HL-60 (cell line): ENCODE measurements around the gene ELFN2.

Experiments
- DNase-seq, 2 experiments: peaks; one replicate each; pipeline ENCODE4 v3.0.0-alpha.2; 2010 to 2020; ENCODE audit warnings: low read depth in 1 of 2, low spot score in 1 of 2
- H3K27ac ChIP-seq: fragments of 250-450 bp; sonication (Bioruptor Pico); replicated peaks from 2 replicates; pipeline ENCODE4 v1.5.1; 2020; ENCODE audit warnings: mild to moderate bottlenecking, moderate library complexity
- H3K27me3 ChIP-seq: fragments of 250-450 bp; sonication (Bioruptor Pico); 2 replicates; pipeline ENCODE4 v1.5.1; 2021; ENCODE audit warnings: mild to moderate bottlenecking, moderate library complexity; ENCODE audit not compliant: insufficient read depth, poor library complexity, severe bottlenecking
- H3K4me3 ChIP-seq: replicated peaks from 2 replicates; pipeline ENCODE4 v1.5.1; 2011; ENCODE audit warnings: mild to moderate bottlenecking, control low read depth, low read length; ENCODE audit not compliant: insufficient read depth
- CTCF ChIP-seq: IDR thresholded peaks from one replicate; pipeline ENCODE4 v1.5.1; 2011; ENCODE audit warnings: low read length, control low read depth, inconsistent platforms; ENCODE audit not compliant: insufficient read depth
- GABPA ChIP-seq: IDR thresholded peaks from 2 replicates; pipeline ENCODE4 v1.6.1; 2012; ENCODE audit warnings: low read depth
- POLR2AphosphoS5 ChIP-seq: IDR thresholded peaks from 2 replicates; pipeline ENCODE4 v1.6.1; 2012; ENCODE audit warnings: low read depth
- REST ChIP-seq: IDR thresholded peaks from 2 replicates; pipeline ENCODE4 v1.6.1; 2012; ENCODE audit warnings: low read depth; ENCODE audit not compliant: insufficient replicate concordance
- SPI1 ChIP-seq: IDR thresholded peaks from 2 replicates; pipeline ENCODE4 v1.6.1; 2012; ENCODE audit warnings: low read depth, mild to moderate bottlenecking, borderline replicate concordance

Gene ELFN2

GRCh38 chr22:37344735-37345449 lies 82.4 kb downstream of the ELFN2 start:
- no peak for DNase-seq
- Histone ChIP-seq H3K27ac (no peak overlapping the region), H3K27me3 (peaks cover 2% of the 10 kb centered on the region), H3K4me3 (no peak overlapping the region)
- TF ChIP-seq POLR2AphosphoS5 = no peak
- no peak for TF ChIP-seq GABPA
- no peak for TF ChIP-seq REST
- TF ChIP-seq CTCF = no peak
- TF ChIP-seq SPI1 = no peak

GRCh38 chr22:37343863-37344734 lies 83.2 kb downstream of the ELFN2 start:
- TF ChIP-seq POLR2AphosphoS5 = no peak
- TF ChIP-seq CTCF = no peak
- TF ChIP-seq REST = no peak
- TF ChIP-seq SPI1 = no peak
- no peak for TF ChIP-seq GABPA
- Histone ChIP-seq H3K27me3 (peaks cover 2% of the 10 kb centered on the region), H3K4me3 (no peak overlapping the region), H3K27ac (no peak overlapping the region)
- no peak for DNase-seq

GRCh38 chr22:37343348-37343747 lies 83.9 kb downstream of the ELFN2 start:
- Histone ChIP-seq H3K27ac (no peak overlapping the region), H3K4me3 (no peak overlapping the region), H3K27me3 (peaks cover 2% of the 10 kb centered on the region)
- TF ChIP-seq SPI1 (no peak), GABPA (no peak), CTCF (no peak), REST (no peak), POLR2AphosphoS5 (no peak)
- DNase-seq = no peak
